GM18502 (cell line): ENCODE measurements around the gene YDJC.
"Not testable (repeated sequence)": the region's sequence is repeated elsewhere in the genome, so short reads cannot be mapped to it uniquely, and the experiment has no call there.

ENCODE experiments used
- ATAC-seq: cut with Tn5 transposase; IDR thresholded peaks from one replicate; pipeline ENCODE4 v1.9.1; 2021; ENCODE audit warnings: mild to moderate bottlenecking; ENCODE audit not compliant: unreplicated experiment, poor library complexity

YDJC gene

GRCh38 chr22:21633481-21633880, 3.7 kb upstream of the YDJC start:
- no peak for ATAC-seq

- ATAC-seq = no peak
Measured at GRCh38 chr22:21632931-21633330, 3.1 kb upstream of the YDJC start.

GRCh38 chr22:21632237-21632895, 2.5 kb upstream of the YDJC start, which contains the start of gene CCDC116:
Gene CCDC116 (plus strand): TSS chr22:21632760. CDS start chr22:21633182, 422 bp downstream.
- no peak for ATAC-seq

GRCh38 chr22:21631025-21631424, 1.2 kb upstream of the YDJC start:
- no peak for ATAC-seq

GRCh38 chr22:21628386-21629254, 1.2 kb downstream of the YDJC start:
- no peak for ATAC-seq

GRCh38 chr22:21626735-21627469, 2.9 kb downstream of the YDJC start:
- ATAC-seq = no peak

- no peak for ATAC-seq
Measured at GRCh38 chr22:21626073-21626734, 3.6 kb downstream of the YDJC start.

GRCh38 chr22:21624880-21625791, 4.7 kb downstream of the YDJC start:
- ATAC-seq = no peak

- no peak for ATAC-seq
Measured at GRCh38 chr22:21624120-21624879, 5.5 kb downstream of the YDJC start.

GRCh38 chr22:21623648-21623970, 6.2 kb downstream of the YDJC start:
- ATAC-seq = no peak

- ATAC-seq = no peak
Measured at GRCh38 chr22:21622919-21623647, 6.7 kb downstream of the YDJC start.

- no peak for ATAC-seq
Measured at GRCh38 chr22:21622011-21622918, 7.6 kb downstream of the YDJC start.

GRCh38 chr22:21621025-21621424, 8.8 kb downstream of the YDJC start:
- no peak for ATAC-seq

GRCh38 chr22:21617337-21617736, 12.5 kb downstream of the YDJC start:
- ATAC-seq = not testable (repeated sequence)

GRCh38 chr22:21615731-21616130, 14.1 kb downstream of the YDJC start:
- ATAC-seq = no peak

- no peak for ATAC-seq
Measured at GRCh38 chr22:21613553-21614233, 16.1 kb downstream of the YDJC start.

- no peak for ATAC-seq
Measured at GRCh38 chr22:21612858-21613257, 17.0 kb downstream of the YDJC start.
